ENCODE results near the gene SMYD3.

DNA sequence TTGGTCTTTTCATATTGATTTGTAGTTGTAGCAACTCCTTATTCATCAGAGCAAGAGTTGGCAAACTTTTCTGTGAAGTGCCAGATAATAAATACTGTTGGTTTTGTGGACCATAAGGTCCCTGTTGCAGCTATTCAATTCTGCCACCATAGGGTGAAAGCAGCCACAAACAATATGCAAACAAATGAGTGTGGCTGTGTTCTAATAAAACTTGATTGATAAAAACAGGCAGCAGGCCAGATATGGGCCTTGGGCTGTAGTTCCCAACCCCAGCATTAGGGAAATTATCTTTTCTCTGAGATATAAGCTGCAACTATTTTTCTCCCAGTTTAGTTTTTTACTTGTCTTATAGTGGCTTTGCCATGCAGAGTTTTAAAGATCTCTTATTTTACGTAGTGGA lies 469.2 kb downstream of the SMYD3 start:
- TF ChIP-seq, protein P1, sequence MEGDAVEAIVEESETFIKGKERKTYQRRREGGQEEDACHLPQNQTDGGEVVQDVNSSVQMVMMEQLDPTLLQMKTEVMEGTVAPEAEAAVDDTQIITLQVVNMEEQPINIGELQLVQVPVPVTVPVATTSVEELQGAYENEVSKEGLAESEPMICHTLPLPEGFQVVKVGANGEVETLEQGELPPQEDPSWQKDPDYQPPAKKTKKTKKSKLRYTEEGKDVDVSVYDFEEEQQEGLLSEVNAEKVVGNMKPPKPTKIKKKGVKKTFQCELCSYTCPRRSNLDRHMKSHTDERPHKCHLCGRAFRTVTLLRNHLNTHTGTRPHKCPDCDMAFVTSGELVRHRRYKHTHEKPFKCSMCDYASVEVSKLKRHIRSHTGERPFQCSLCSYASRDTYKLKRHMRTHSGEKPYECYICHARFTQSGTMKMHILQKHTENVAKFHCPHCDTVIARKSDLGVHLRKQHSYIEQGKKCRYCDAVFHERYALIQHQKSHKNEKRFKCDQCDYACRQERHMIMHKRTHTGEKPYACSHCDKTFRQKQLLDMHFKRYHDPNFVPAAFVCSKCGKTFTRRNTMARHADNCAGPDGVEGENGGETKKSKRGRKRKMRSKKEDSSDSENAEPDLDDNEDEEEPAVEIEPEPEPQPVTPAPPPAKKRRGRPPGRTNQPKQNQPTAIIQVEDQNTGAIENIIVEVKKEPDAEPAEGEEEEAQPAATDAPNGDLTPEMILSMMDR (IDR thresholded peaks at IDR 0.05; ENCODE audit: poor library complexity, severe bottlenecking), result no peak
- TF ChIP-seq RAD21 (conservative IDR thresholded peaks at IDR 0.05) (no peak), POLR2AphosphoS5 (IDR thresholded peaks at IDR 0.05) (no peak), EP300 (conservative IDR thresholded peaks at IDR 0.05; ENCODE audit: poor library complexity, severe bottlenecking) (no peak), SMC3 (conservative IDR thresholded peaks at IDR 0.05; ENCODE audit: poor library complexity) (no peak), EZH2 (IDR thresholded peaks at IDR 0.05; ENCODE audit: borderline replicate concordance, insufficient read depth, low read length, poor library complexity, severe bottlenecking) (no peak)
- TF ChIP-seq, protein P2, sequence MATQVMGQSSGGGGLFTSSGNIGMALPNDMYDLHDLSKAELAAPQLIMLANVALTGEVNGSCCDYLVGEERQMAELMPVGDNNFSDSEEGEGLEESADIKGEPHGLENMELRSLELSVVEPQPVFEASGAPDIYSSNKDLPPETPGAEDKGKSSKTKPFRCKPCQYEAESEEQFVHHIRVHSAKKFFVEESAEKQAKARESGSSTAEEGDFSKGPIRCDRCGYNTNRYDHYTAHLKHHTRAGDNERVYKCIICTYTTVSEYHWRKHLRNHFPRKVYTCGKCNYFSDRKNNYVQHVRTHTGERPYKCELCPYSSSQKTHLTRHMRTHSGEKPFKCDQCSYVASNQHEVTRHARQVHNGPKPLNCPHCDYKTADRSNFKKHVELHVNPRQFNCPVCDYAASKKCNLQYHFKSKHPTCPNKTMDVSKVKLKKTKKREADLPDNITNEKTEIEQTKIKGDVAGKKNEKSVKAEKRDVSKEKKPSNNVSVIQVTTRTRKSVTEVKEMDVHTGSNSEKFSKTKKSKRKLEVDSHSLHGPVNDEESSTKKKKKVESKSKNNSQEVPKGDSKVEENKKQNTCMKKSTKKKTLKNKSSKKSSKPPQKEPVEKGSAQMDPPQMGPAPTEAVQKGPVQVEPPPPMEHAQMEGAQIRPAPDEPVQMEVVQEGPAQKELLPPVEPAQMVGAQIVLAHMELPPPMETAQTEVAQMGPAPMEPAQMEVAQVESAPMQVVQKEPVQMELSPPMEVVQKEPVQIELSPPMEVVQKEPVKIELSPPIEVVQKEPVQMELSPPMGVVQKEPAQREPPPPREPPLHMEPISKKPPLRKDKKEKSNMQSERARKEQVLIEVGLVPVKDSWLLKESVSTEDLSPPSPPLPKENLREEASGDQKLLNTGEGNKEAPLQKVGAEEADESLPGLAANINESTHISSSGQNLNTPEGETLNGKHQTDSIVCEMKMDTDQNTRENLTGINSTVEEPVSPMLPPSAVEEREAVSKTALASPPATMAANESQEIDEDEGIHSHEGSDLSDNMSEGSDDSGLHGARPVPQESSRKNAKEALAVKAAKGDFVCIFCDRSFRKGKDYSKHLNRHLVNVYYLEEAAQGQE (IDR thresholded peaks at IDR 0.05; ENCODE audit: borderline replicate concordance), result no peak

Data from neural cell (in vitro differentiated cells).